ENCODE measurements around the gene FOSL2. TPM values are rescaled to one million over a fixed set of nuclear protein-coding genes. Genes with fewer than 3 reads are reported as not detected.

The FOSL2 gene
- total RNA-seq, 1 experiment from 2014 or later = 44.7 TPM

- H3K4me1 ChIP-seq (replicated peaks) = peaks cover 39% of the 10 kb centered on the region
- H3K4me3 ChIP-seq = no peak overlapping the region
- no peaks in the 10 kb centered on the region for H3K27me3 ChIP-seq (replicated peaks)
- no peaks in the 10 kb centered on the region for H3K9me3 ChIP-seq (replicated peaks)
- peaks cover 90% of the 10 kb centered on the region for H3K36me3 ChIP-seq
- H3K27ac ChIP-seq = no peak overlapping the region
- no peak for DNase-seq (ENCODE audit: low read depth in 1 of 2, low spot score in 2 of 2)
Measured at GRCh38 chr2:28400921-28401320, 8.3 kb downstream of the FOSL2 start.

DNA sequence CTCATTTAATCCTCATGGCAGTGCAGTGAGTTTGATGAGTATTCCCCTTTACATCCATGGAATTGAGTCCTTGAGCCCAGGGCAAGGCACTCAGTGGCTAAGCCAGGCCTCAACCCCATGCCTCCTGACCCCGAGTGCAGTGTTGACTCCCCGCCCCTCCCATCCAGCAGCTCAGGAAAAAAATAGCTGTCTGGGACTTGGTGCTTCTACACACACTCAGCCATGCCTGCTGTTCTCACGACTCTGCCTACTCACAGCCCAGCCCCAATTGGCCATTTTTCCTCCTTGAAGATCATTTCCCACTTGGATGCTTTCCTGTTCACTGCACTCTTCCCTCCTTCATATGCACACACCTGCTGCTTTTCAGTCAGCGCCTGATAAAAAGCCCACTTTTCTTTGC lies 8.8 kb downstream of the FOSL2 start:
- Histone ChIP-seq H3K9me3 (replicated peaks) (no peaks in the 10 kb centered on the region), H3K36me3 (peaks cover 90% of the 10 kb centered on the region), H3K27ac (no peak overlapping the region), H3K4me3 (no peak overlapping the region), H3K4me1 (replicated peaks) (peaks cover 39% of the 10 kb centered on the region), H3K27me3 (replicated peaks) (no peaks in the 10 kb centered on the region)
- DNase-seq (ENCODE audit: low read depth in 1 of 2, low spot score in 2 of 2) = no peak

GRCh38 chr2:28401948-28402550 lies 9.4 kb downstream of the FOSL2 start:
- H3K36me3 ChIP-seq = peaks cover 94% of the 10 kb centered on the region
- DNase-seq (ENCODE audit: low read depth in 1 of 2, low spot score in 2 of 2) = no peak
- no peaks in the 10 kb centered on the region for H3K27me3 ChIP-seq (replicated peaks)
- no peak overlapping the region for H3K4me3 ChIP-seq
- H3K9me3 ChIP-seq (replicated peaks) = no peaks in the 10 kb centered on the region
- H3K27ac ChIP-seq = no peak overlapping the region
- H3K4me1 ChIP-seq (replicated peaks) = peaks cover 39% of the 10 kb centered on the region

- DNase-seq (ENCODE audit: low read depth in 1 of 2, low spot score in 2 of 2) = no peak
- peaks cover 39% of the 10 kb centered on the region for H3K4me1 ChIP-seq (replicated peaks)
- no peak overlapping the region for H3K27ac ChIP-seq
- H3K36me3 ChIP-seq = peaks cover 96% of the 10 kb centered on the region
- no peaks in the 10 kb centered on the region for H3K9me3 ChIP-seq (replicated peaks)
- H3K27me3 ChIP-seq (replicated peaks) = no peaks in the 10 kb centered on the region
- H3K4me3 ChIP-seq = no peak overlapping the region
Measured at GRCh38 chr2:28403370-28403956, 10.8 kb downstream of the FOSL2 start.

DNA sequence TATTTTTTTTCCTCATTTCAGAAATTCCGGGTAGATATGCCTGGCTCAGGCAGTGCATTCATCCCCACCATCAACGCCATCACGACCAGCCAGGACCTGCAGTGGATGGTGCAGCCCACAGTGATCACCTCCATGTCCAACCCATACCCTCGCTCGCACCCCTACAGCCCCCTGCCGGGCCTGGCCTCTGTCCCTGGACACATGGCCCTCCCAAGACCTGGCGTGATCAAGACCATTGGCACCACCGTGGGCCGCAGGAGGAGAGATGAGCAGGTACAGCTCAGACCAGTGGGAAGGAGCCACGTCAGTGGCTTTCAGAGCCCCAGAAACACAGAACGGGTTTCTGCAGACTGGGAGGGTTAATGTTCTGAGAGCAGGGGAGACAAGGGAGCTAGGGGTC lies 11.4 kb downstream of the FOSL2 start:
- H3K27ac ChIP-seq = no peak overlapping the region
- no peak overlapping the region for H3K4me3 ChIP-seq
- H3K4me1 ChIP-seq (replicated peaks) = peaks cover 39% of the 10 kb centered on the region
- no peaks in the 10 kb centered on the region for H3K9me3 ChIP-seq (replicated peaks)
- no peak for DNase-seq (ENCODE audit: low read depth in 1 of 2, low spot score in 2 of 2)
- no peaks in the 10 kb centered on the region for H3K27me3 ChIP-seq (replicated peaks)
- peaks cover 96% of the 10 kb centered on the region for H3K36me3 ChIP-seq

DNA sequence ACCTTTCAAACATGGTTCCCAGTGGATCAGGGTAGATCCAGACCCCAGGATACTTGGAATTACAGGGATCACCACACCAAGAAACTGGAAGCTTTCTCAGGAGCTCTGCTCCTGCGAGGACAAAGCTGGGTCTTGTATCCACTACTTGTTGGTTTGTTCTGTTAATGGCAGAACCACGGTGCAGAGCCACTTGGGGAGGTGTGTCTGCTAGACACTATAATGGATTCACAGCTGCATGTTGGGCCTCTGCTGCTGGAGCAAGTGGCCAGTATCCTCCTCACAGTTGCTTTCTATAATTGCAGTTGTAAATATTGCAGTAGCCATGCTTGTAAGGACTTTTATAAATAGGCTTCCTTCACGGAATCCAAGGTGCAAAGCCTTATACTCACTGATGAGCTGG lies 12.9 kb downstream of the FOSL2 start:
- Histone ChIP-seq H3K36me3 (peaks cover 96% of the 10 kb centered on the region), H3K27ac (no peak overlapping the region), H3K4me3 (no peak overlapping the region), H3K4me1 (replicated peaks) (peaks cover 47% of the 10 kb centered on the region), H3K9me3 (replicated peaks) (no peaks in the 10 kb centered on the region), H3K27me3 (replicated peaks) (no peaks in the 10 kb centered on the region)
- no peak for DNase-seq (ENCODE audit: low read depth in 1 of 2, low spot score in 2 of 2)

DNA sequence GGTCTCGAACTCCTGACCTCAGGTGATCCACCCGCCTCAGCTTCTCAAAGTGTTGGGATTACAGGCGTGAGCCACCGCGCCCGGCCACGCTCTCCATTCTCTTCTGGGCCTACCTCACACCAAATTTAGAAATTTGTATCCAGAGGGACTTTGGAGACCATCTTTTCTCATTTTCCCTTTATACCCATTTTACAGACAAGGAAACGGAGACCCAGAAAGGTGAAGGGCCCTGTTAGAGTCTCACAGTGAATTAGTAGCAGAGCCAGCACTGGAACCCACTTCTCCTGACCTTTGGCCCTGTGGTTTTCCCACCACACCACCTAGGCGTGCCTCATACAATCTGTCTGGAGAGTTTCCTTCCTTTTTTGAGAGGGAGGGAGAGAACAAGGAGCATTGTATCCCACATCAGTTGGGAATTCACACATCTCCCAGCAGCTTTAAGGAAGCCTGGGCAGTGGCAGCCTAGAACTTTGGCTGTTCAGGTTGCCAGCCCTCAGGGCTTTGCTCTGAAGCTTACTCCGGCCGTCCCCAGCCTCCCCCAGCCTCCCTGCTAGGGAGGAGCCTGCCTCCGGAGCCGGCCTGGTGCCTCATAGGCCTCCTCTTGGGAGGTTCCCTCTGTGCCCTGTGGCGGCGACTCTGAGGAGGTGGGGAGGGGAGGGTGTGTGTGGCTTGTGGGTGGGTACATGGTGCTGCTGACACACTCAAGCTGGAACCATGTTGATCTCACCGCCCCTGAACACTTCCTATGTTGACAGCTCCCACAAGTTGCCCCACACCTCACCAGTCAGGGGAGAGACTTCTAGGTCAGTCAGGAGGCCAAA lies 13.8 kb downstream of the FOSL2 start:
- Histone ChIP-seq H3K4me1 (replicated peaks) (peaks cover 47% of the 10 kb centered on the region), H3K9me3 (replicated peaks) (no peaks in the 10 kb centered on the region), H3K36me3 (peaks cover 96% of the 10 kb centered on the region), H3K27me3 (replicated peaks) (no peaks in the 10 kb centered on the region), H3K27ac (peak overlapping the region; percentile 95), H3K4me3 (no peak overlapping the region)
- DNase-seq (ENCODE audit: low read depth in 1 of 2, low spot score in 2 of 2) = peak; percentile 56 to 81

GRCh38 chr2:28407131-28407975 lies 14.7 kb downstream of the FOSL2 start:
- Histone ChIP-seq H3K36me3 (peaks cover 100% of the 10 kb centered on the region), H3K9me3 (replicated peaks) (no peaks in the 10 kb centered on the region), H3K27ac (peak overlapping the region; percentile 95), H3K4me1 (replicated peaks) (peaks cover 47% of the 10 kb centered on the region), H3K27me3 (replicated peaks) (no peaks in the 10 kb centered on the region), H3K4me3 (no peak overlapping the region)
- DNase-seq (ENCODE audit: low read depth in 1 of 2, low spot score in 2 of 2) = no peak

- Histone ChIP-seq H3K27ac (peak overlapping the region; percentile 95), H3K9me3 (replicated peaks) (no peaks in the 10 kb centered on the region), H3K36me3 (peaks cover 100% of the 10 kb centered on the region), H3K4me1 (replicated peaks) (peaks cover 47% of the 10 kb centered on the region), H3K4me3 (no peak overlapping the region), H3K27me3 (replicated peaks) (no peaks in the 10 kb centered on the region)
- DNase-seq (ENCODE audit: low read depth in 1 of 2, low spot score in 2 of 2) = no peak
Measured at GRCh38 chr2:28407976-28408690, 15.5 kb downstream of the FOSL2 start.

- peaks cover 100% of the 10 kb centered on the region for H3K36me3 ChIP-seq
- H3K9me3 ChIP-seq (replicated peaks) = no peaks in the 10 kb centered on the region
- peaks cover 47% of the 10 kb centered on the region for H3K4me1 ChIP-seq (replicated peaks)
- peak; percentile 78 to 85 for DNase-seq (ENCODE audit: low read depth in 1 of 2, low spot score in 2 of 2)
- H3K4me3 ChIP-seq = no peak overlapping the region
- H3K27ac ChIP-seq = peak overlapping the region; percentile 95
- H3K27me3 ChIP-seq (replicated peaks) = no peaks in the 10 kb centered on the region
Measured at GRCh38 chr2:28408764-28409599, 16.3 kb downstream of the FOSL2 start.

- no peak overlapping the region for H3K4me3 ChIP-seq
- peaks cover 99% of the 10 kb centered on the region for H3K36me3 ChIP-seq
- peaks cover 39% of the 10 kb centered on the region for H3K4me1 ChIP-seq (replicated peaks)
- H3K27ac ChIP-seq = no peak overlapping the region
- DNase-seq (ENCODE audit: low read depth in 1 of 2, low spot score in 2 of 2) = no peak
- H3K27me3 ChIP-seq (replicated peaks) = no peaks in the 10 kb centered on the region
- H3K9me3 ChIP-seq (replicated peaks) = no peaks in the 10 kb centered on the region
Measured at GRCh38 chr2:28411166-28411755, 18.6 kb downstream of the FOSL2 start.

GRCh38 chr2:28411956-28412609 lies 19.4 kb downstream of the FOSL2 start:
- Histone ChIP-seq H3K36me3 (peaks cover 94% of the 10 kb centered on the region), H3K27ac (no peak overlapping the region), H3K27me3 (replicated peaks) (no peaks in the 10 kb centered on the region), H3K4me1 (replicated peaks) (peaks cover 31% of the 10 kb centered on the region), H3K9me3 (replicated peaks) (no peaks in the 10 kb centered on the region), H3K4me3 (no peak overlapping the region)
- DNase-seq (ENCODE audit: low read depth in 1 of 2, low spot score in 2 of 2) = no peak

Data from SJSA1 (cell line).